C4-2B (cell line): ENCODE measurements around the gene TULP3.

Experiments
- ZFX ChIP-seq: fragments of 450-650 bp; IDR thresholded peaks from 2 replicates; pipeline ENCODE4 v1.6.1; 2017
- TF ChIP-seq, protein P1 (sequence below): fragments of 450-650 bp; conservative IDR thresholded peaks from 2 replicates; pipeline ENCODE4 v1.5.1; 2017; ENCODE audit warnings: mild to moderate bottlenecking

- TF ChIP-seq, protein P1, sequence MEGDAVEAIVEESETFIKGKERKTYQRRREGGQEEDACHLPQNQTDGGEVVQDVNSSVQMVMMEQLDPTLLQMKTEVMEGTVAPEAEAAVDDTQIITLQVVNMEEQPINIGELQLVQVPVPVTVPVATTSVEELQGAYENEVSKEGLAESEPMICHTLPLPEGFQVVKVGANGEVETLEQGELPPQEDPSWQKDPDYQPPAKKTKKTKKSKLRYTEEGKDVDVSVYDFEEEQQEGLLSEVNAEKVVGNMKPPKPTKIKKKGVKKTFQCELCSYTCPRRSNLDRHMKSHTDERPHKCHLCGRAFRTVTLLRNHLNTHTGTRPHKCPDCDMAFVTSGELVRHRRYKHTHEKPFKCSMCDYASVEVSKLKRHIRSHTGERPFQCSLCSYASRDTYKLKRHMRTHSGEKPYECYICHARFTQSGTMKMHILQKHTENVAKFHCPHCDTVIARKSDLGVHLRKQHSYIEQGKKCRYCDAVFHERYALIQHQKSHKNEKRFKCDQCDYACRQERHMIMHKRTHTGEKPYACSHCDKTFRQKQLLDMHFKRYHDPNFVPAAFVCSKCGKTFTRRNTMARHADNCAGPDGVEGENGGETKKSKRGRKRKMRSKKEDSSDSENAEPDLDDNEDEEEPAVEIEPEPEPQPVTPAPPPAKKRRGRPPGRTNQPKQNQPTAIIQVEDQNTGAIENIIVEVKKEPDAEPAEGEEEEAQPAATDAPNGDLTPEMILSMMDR = no peak
- TF ChIP-seq ZFX = no peak
Measured at GRCh38 chr12:2963760-2964292, 73.1 kb downstream of the TULP3 start.
